GM23338 (cell line): ENCODE measurements around the gene HLCS. TPM values are rescaled to one million over a fixed set of nuclear protein-coding genes. Genes with fewer than 3 reads are reported as not detected.

Experiments used
- ATAC-seq: fragments of 200-7000 bp; cut with Tn5 transposase; 3 replicates; pipeline ENCODE4 v1.9.1; 2020
- DNase-seq: peaks from one replicate; pipeline ENCODE4 v3.0.0-alpha.2; 2015; ENCODE audit warnings: low spot score
- H2AFZ ChIP-seq: fragments of 200-600 bp; sonication (generic); 2 replicates; pipeline ENCODE4 v1.8.0; 2016; ENCODE audit warnings: antibody characterized with exemption, mild to moderate bottlenecking, moderate library complexity
- H3F3A ChIP-seq: fragments of 200-600 bp; sonication (generic); replicated peaks from 2 replicates; pipeline ENCODE4 v1.8.0; 2017; ENCODE audit warnings: antibody characterized with exemption, mixed run types, low read depth
- H3K27ac ChIP-seq: fragments of 200-600 bp; sonication (generic); 2 replicates; pipeline ENCODE4 v1.6.1; 2016; ENCODE audit warnings: low read depth
- H3K27me3 ChIP-seq: fragments of 200-600 bp; sonication (generic); 2 replicates; pipeline ENCODE4 v1.8.0; 2016; ENCODE audit warnings: mild to moderate bottlenecking, mixed run types, moderate library complexity; ENCODE audit not compliant: insufficient read depth
- H3K36me3 ChIP-seq: fragments of 200-600 bp; sonication (generic); 2 replicates; pipeline ENCODE4 v1.8.0; 2016; ENCODE audit warnings: mild to moderate bottlenecking; ENCODE audit not compliant: insufficient read depth
- H3K4me1 ChIP-seq: fragments of 200-600 bp; sonication (generic); 2 replicates; pipeline ENCODE4 v1.8.0; 2016; ENCODE audit warnings: mild to moderate bottlenecking, moderate library complexity; ENCODE audit not compliant: insufficient read depth
- H3K4me2 ChIP-seq: fragments of 200-600 bp; sonication (generic); 2 replicates; pipeline ENCODE4 v1.7.1; 2017; ENCODE audit warnings: mixed run types
- H3K4me3 ChIP-seq: fragments of 200-600 bp; sonication (generic); 2 replicates; pipeline ENCODE4 v1.6.1; 2016; ENCODE audit warnings: mixed run types
- H3K79me2 ChIP-seq: fragments of 200-600 bp; sonication (generic); replicated peaks from 2 replicates; pipeline ENCODE4 v1.8.0; 2017; ENCODE audit warnings: mild to moderate bottlenecking; ENCODE audit not compliant: insufficient read depth
- H3K9me2 ChIP-seq: fragments of 200-600 bp; sonication (generic); 2 replicates; pipeline ENCODE4 v1.8.0; 2017; ENCODE audit not compliant: insufficient read depth
- H4K20me1 ChIP-seq: fragments of 200-600 bp; sonication (generic); replicated peaks from 2 replicates; pipeline ENCODE4 v1.8.0; 2017; ENCODE audit warnings: mild to moderate bottlenecking; ENCODE audit not compliant: insufficient read depth
- H3K27ac Mint-ChIP-seq: 2 replicates; pipeline ENCODE4 v1.8.0; 2020; ENCODE audit warnings: inconsistent platforms, mild to moderate bottlenecking, moderate library complexity, mixed read lengths
- H3K27me3 Mint-ChIP-seq: 3 replicates; pipeline ENCODE4 v1.8.0; 2022; ENCODE audit warnings: low read depth, mild to moderate bottlenecking, moderate library complexity, mixed read lengths, inconsistent platforms; ENCODE audit not compliant: insufficient read depth, poor library complexity
- H3K36me3 Mint-ChIP-seq: 3 replicates; pipeline ENCODE4 v1.8.0; 2021; ENCODE audit warnings: low read depth, mild to moderate bottlenecking, inconsistent platforms, moderate library complexity, mixed read lengths
- H3K4me1 Mint-ChIP-seq: 3 replicates; pipeline ENCODE4 v1.8.0; 2020; ENCODE audit warnings: mild to moderate bottlenecking, inconsistent platforms, mixed read lengths
- H3K4me3 Mint-ChIP-seq: 3 replicates; pipeline ENCODE4 v1.8.0; 2021; ENCODE audit warnings: moderate library complexity, mild to moderate bottlenecking, inconsistent platforms, mixed read lengths
- H3K9me3 Mint-ChIP-seq: 3 replicates; pipeline ENCODE4 v1.8.0; 2020; ENCODE audit warnings: moderate library complexity, mild to moderate bottlenecking, inconsistent platforms, mixed read lengths
- EZH2 ChIP-seq: fragments of 200-600 bp; sonication (generic); IDR thresholded peaks from one replicate; pipeline ENCODE4 v1.8.0; 2017; ENCODE audit warnings: antibody characterized with exemption, mild to moderate bottlenecking, low read depth; ENCODE audit not compliant: unreplicated experiment
- EZH2phosphoT487 ChIP-seq: fragments of 200-600 bp; sonication (generic); IDR thresholded peaks from one replicate; pipeline ENCODE4 v1.8.1; 2018; ENCODE audit warnings: antibody characterized with exemption; ENCODE audit not compliant: unreplicated experiment
- JUNB ChIP-seq: IDR thresholded peaks from one replicate; pipeline ENCODE4 v1.6.1; 2016; ENCODE audit warnings: antibody characterized with exemption; ENCODE audit not compliant: unreplicated experiment
- NANOG ChIP-seq: IDR thresholded peaks from 2 replicates; pipeline ENCODE4 v1.6.1; 2016; ENCODE audit warnings: antibody characterized with exemption, borderline replicate concordance
- POLR2AphosphoS5 ChIP-seq: IDR thresholded peaks from 2 replicates; pipeline ENCODE4 v1.6.1; 2016; ENCODE audit warnings: antibody characterized with exemption, low read depth
- STAT1 ChIP-seq: IDR thresholded peaks from one replicate; pipeline ENCODE4 v1.6.1; 2016; ENCODE audit warnings: antibody characterized with exemption; ENCODE audit not compliant: unreplicated experiment
- ZNF114 ChIP-seq: fragments of 250-450 bp; sonication (Bioruptor Pico); IDR thresholded peaks from 2 replicates; pipeline ENCODE4 v1.5.0; 2020; ENCODE audit warnings: mild to moderate bottlenecking, moderate library complexity
- ZNF331 ChIP-seq: fragments of 250-450 bp; sonication (Bioruptor Pico); IDR thresholded peaks from 2 replicates; pipeline ENCODE4 v1.5.0; 2020; ENCODE audit warnings: low read depth, mild to moderate bottlenecking, moderate library complexity
- polyA plus RNA-seq: library from polyadenylated mRNA; unstranded; fragments of >200 nt; fragmentation: Nextera tagmentation; extraction: Ambion mirVana; gene quantifications from 2 replicates; pipeline ENCODE4 v1.2.1, GENCODE V29; 2016
- total RNA-seq: library from RNA; depleted of rRNA; stranded (reverse); fragments of >200 nt; shearing (Covaris generic); gene quantifications from 2 replicates; pipeline ENCODE4 v1.2.3, GENCODE V29; 2014
- TF ChIP-seq, protein P1 (sequence below): IDR thresholded peaks from 2 replicates; pipeline ENCODE4 v1.6.1; 2016; ENCODE audit warnings: antibody characterized with exemption
- TF ChIP-seq, protein P2 (sequence below): fragments of 250-450 bp; sonication (Bioruptor Pico); IDR thresholded peaks from 2 replicates; pipeline ENCODE4 v1.5.0; 2020; ENCODE audit warnings: mild to moderate bottlenecking, moderate library complexity
- TF ChIP-seq, protein P3 (sequence below), 2 experiments: fragments of 200-600 bp in 1 of 2; sonication (generic) in 1 of 2; conservative IDR thresholded peaks; 2 replicates each; pipeline versions ENCODE4 v1.5.1 to v1.6.1; 2016 to 2017; ENCODE audit warnings: antibody characterized with exemption in 2 of 2, low read depth in 2 of 2, mild to moderate bottlenecking in 2 of 2, moderate library complexity in 1 of 2
- TF ChIP-seq, protein P4 (sequence below): IDR thresholded peaks from one replicate; pipeline ENCODE4 v1.6.1; 2018; ENCODE audit warnings: antibody characterized with exemption; ENCODE audit not compliant: unreplicated experiment

Gene HLCS
- total and polyA plus RNA-seq, 2 experiments from 2014 or later = 6.1 to 14.7 TPM

DNA sequence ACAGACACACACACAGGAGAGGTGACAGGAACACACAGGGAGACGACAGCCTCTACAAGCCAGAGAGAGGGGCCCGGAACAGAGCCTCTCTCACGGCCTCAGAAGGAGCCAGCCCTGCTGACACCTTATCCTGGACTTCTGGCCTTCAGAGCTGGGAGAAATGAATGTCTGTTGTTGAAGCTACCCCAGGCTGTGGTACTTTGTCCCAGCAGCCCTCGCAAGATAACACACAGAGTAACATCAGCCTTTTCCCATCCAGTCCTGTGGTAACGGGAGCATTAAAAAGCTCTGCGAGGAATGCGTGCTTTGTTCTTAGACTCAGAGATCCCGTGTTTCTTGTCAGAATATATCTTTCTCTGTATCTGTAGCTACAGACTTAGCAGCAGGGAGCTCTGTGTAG, 136.4 kb downstream of the HLCS start:
- H3K9me2 ChIP-seq = no peaks in the 10 kb centered on the region
- H3K27ac Mint-ChIP-seq = no peak overlapping the region
- H3K4me1 ChIP-seq = no peaks in the 10 kb centered on the region
- no peak overlapping the region for H3K27ac ChIP-seq
- no peaks in the 10 kb centered on the region for H4K20me1 ChIP-seq
- ATAC-seq = no peak; the same call in 1 of the 3 replicates
- no peak for DNase-seq
- H3K4me2 ChIP-seq = no peak overlapping the region
- no peak overlapping the region for H3K4me3 ChIP-seq
- H3K27me3 ChIP-seq = no peaks in the 10 kb centered on the region
- TF ChIP-seq NANOG = no peak
- TF ChIP-seq EZH2phosphoT487 = no peak
- no peak for TF ChIP-seq ZNF331
- no peak for TF ChIP-seq JUNB
- TF ChIP-seq ZNF114 (CRISPR knock-in tag) = no peak
- TF ChIP-seq EZH2 = no peak
- TF ChIP-seq, protein P1, sequence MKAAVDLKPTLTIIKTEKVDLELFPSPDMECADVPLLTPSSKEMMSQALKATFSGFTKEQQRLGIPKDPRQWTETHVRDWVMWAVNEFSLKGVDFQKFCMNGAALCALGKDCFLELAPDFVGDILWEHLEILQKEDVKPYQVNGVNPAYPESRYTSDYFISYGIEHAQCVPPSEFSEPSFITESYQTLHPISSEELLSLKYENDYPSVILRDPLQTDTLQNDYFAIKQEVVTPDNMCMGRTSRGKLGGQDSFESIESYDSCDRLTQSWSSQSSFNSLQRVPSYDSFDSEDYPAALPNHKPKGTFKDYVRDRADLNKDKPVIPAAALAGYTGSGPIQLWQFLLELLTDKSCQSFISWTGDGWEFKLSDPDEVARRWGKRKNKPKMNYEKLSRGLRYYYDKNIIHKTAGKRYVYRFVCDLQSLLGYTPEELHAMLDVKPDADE = no peak
- TF ChIP-seq, protein P2, sequence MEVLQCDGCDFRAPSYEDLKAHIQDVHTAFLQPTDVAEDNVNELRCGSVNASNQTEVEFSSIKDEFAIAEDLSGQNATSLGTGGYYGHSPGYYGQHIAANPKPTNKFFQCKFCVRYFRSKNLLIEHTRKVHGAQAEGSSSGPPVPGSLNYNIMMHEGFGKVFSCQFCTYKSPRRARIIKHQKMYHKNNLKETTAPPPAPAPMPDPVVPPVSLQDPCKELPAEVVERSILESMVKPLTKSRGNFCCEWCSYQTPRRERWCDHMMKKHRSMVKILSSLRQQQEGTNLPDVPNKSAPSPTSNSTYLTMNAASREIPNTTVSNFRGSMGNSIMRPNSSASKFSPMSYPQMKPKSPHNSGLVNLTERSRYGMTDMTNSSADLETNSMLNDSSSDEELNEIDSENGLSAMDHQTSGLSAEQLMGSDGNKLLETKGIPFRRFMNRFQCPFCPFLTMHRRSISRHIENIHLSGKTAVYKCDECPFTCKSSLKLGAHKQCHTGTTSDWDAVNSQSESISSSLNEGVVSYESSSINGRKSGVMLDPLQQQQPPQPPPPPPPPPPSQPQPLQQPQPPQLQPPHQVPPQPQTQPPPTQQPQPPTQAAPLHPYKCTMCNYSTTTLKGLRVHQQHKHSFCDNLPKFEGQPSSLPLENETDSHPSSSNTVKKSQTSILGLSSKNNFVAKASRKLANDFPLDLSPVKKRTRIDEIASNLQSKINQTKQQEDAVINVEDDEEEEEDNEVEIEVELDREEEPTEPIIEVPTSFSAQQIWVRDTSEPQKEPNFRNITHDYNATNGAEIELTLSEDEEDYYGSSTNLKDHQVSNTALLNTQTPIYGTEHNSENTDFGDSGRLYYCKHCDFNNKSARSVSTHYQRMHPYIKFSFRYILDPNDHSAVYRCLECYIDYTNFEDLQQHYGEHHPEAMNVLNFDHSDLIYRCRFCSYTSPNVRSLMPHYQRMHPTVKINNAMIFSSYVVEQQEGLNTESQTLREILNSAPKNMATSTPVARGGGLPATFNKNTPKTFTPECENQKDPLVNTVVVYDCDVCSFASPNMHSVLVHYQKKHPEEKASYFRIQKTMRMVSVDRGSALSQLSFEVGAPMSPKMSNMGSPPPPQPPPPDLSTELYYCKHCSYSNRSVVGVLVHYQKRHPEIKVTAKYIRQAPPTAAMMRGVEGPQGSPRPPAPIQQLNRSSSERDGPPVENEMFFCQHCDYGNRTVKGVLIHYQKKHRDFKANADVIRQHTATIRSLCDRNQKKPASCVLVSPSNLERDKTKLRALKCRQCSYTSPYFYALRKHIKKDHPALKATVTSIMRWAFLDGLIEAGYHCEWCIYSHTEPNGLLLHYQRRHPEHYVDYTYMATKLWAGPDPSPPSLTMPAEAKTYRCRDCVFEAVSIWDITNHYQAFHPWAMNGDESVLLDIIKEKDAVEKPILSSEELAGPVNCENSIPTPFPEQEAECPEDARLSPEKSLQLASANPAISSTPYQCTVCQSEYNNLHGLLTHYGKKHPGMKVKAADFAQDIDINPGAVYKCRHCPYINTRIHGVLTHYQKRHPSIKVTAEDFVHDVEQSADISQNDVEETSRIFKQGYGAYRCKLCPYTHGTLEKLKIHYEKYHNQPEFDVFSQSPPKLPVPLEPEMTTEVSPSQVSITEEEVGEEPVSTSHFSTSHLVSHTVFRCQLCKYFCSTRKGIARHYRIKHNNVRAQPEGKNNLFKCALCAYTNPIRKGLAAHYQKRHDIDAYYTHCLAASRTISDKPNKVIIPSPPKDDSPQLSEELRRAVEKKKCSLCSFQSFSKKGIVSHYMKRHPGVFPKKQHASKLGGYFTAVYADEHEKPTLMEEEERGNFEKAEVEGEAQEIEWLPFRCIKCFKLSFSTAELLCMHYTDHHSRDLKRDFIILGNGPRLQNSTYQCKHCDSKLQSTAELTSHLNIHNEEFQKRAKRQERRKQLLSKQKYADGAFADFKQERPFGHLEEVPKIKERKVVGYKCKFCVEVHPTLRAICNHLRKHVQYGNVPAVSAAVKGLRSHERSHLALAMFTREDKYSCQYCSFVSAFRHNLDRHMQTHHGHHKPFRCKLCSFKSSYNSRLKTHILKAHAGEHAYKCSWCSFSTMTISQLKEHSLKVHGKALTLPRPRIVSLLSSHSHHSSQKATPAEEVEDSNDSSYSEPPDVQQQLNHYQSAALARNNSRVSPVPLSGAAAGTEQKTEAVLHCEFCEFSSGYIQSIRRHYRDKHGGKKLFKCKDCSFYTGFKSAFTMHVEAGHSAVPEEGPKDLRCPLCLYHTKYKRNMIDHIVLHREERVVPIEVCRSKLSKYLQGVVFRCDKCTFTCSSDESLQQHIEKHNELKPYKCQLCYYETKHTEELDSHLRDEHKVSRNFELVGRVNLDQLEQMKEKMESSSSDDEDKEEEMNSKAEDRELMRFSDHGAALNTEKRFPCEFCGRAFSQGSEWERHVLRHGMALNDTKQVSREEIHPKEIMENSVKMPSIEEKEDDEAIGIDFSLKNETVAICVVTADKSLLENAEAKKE (CRISPR knock-in tag) = no peak
- no peak for TF ChIP-seq POLR2AphosphoS5
- TF ChIP-seq, protein P3, sequence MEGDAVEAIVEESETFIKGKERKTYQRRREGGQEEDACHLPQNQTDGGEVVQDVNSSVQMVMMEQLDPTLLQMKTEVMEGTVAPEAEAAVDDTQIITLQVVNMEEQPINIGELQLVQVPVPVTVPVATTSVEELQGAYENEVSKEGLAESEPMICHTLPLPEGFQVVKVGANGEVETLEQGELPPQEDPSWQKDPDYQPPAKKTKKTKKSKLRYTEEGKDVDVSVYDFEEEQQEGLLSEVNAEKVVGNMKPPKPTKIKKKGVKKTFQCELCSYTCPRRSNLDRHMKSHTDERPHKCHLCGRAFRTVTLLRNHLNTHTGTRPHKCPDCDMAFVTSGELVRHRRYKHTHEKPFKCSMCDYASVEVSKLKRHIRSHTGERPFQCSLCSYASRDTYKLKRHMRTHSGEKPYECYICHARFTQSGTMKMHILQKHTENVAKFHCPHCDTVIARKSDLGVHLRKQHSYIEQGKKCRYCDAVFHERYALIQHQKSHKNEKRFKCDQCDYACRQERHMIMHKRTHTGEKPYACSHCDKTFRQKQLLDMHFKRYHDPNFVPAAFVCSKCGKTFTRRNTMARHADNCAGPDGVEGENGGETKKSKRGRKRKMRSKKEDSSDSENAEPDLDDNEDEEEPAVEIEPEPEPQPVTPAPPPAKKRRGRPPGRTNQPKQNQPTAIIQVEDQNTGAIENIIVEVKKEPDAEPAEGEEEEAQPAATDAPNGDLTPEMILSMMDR (conservative IDR thresholded peaks at IDR 0.05; ENCODE audit: low read depth in 2 of 2) = no peak
- TF ChIP-seq, protein P4, sequence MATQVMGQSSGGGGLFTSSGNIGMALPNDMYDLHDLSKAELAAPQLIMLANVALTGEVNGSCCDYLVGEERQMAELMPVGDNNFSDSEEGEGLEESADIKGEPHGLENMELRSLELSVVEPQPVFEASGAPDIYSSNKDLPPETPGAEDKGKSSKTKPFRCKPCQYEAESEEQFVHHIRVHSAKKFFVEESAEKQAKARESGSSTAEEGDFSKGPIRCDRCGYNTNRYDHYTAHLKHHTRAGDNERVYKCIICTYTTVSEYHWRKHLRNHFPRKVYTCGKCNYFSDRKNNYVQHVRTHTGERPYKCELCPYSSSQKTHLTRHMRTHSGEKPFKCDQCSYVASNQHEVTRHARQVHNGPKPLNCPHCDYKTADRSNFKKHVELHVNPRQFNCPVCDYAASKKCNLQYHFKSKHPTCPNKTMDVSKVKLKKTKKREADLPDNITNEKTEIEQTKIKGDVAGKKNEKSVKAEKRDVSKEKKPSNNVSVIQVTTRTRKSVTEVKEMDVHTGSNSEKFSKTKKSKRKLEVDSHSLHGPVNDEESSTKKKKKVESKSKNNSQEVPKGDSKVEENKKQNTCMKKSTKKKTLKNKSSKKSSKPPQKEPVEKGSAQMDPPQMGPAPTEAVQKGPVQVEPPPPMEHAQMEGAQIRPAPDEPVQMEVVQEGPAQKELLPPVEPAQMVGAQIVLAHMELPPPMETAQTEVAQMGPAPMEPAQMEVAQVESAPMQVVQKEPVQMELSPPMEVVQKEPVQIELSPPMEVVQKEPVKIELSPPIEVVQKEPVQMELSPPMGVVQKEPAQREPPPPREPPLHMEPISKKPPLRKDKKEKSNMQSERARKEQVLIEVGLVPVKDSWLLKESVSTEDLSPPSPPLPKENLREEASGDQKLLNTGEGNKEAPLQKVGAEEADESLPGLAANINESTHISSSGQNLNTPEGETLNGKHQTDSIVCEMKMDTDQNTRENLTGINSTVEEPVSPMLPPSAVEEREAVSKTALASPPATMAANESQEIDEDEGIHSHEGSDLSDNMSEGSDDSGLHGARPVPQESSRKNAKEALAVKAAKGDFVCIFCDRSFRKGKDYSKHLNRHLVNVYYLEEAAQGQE = no peak
- TF ChIP-seq STAT1 = no peak
- no peaks in the 10 kb centered on the region for H3K9me3 Mint-ChIP-seq
- no peaks in the 10 kb centered on the region for H3F3A ChIP-seq
- H3K36me3 ChIP-seq = no peaks in the 10 kb centered on the region
- H3K79me2 ChIP-seq = no peaks in the 10 kb centered on the region
- no peak overlapping the region for H2AFZ ChIP-seq
- peaks cover 3% of the 10 kb centered on the region for H3K27me3 Mint-ChIP-seq
- peaks cover 2% of the 10 kb centered on the region; the same call in 1 of the 3 replicates for H3K4me1 Mint-ChIP-seq
- no peaks in the 10 kb centered on the region; the same call in 2 of the 3 replicates for H3K36me3 Mint-ChIP-seq
- no peak overlapping the region for H3K4me3 Mint-ChIP-seq
